ENCODE data around the gene CR1. TPM values are rescaled to one million over a fixed set of nuclear protein-coding genes. Genes with fewer than 3 reads are reported as not detected.
A peak's percentile ranks its signal among the peaks of the same experiment; 100 is the strongest.

Gene CR1
- total and polyA plus RNA-seq, 9 of the 15 experiments (the other 6 are each of a cell fraction or from before 2014, with no cell fraction given): 0.07 to 0.47 (median 0.18) TPM

GRCh38 chr1:207454046-207454964, 41.7 kb upstream of the CR1 start, which contains the start of gene CR2 (continued):
- no peak for TF ChIP-seq ZNF584 (CRISPR knock-in tag; IDR thresholded peaks at IDR 0.05; ENCODE audit: low read depth)
- no peak for TF ChIP-seq KDM1A (IDR thresholded peaks at IDR 0.05)
- TF ChIP-seq SRSF3 (IDR thresholded peaks at IDR 0.05; ENCODE audit: insufficient read depth, low read length): no peak
- TF ChIP-seq ILF3 (IDR thresholded peaks at IDR 0.05; ENCODE audit: borderline replicate concordance): no peak
- no peak for TF ChIP-seq MLLT1 (IDR thresholded peaks at IDR 0.05)
- TF ChIP-seq DNMT1 (IDR thresholded peaks at IDR 0.05): no peak
- no peak for TF ChIP-seq SREBF2 (CRISPR knock-in tag; IDR thresholded peaks at IDR 0.05)
- no peak for TF ChIP-seq DPF2 (IDR thresholded peaks at IDR 0.05)
- TF ChIP-seq KLF16 (IDR thresholded peaks at IDR 0.05): no peak
- no peak for TF ChIP-seq ZFP91 (CRISPR knock-in tag; IDR thresholded peaks at IDR 0.05)
- TF ChIP-seq STAT5A (IDR thresholded peaks at IDR 0.05; ENCODE audit: borderline replicate concordance, low read length): no peak
- TF ChIP-seq POLR2G (IDR thresholded peaks at IDR 0.05; ENCODE audit: low read depth, low read length): peak; percentile 37
- no peak for TF ChIP-seq TAF7 (tag; IDR thresholded peaks at IDR 0.05)
- TF ChIP-seq SNRNP70 (optimal IDR thresholded peaks at IDR 0.05; ENCODE audit: low read depth, low read length): no peak
- no peak for TF ChIP-seq RREB1 (CRISPR knock-in tag; IDR thresholded peaks at IDR 0.05)
- no peak for TF ChIP-seq SIRT6 (IDR thresholded peaks at IDR 0.05; ENCODE audit: low read depth, low read length)
- no peak for TF ChIP-seq ZNF354B (CRISPR knock-in tag; IDR thresholded peaks at IDR 0.05)
- TF ChIP-seq ZNF146 (CRISPR knock-in tag; IDR thresholded peaks at IDR 0.05; ENCODE audit: unreplicated experiment): no peak
